GM12865 (cell line): ENCODE data around the gene CLUH.

Source experiments
- DNase-seq: peaks from one replicate; pipeline ENCODE4 v3.0.0; 2010; ENCODE audit warnings: low read depth
- H3K4me3 ChIP-seq: 2 replicates; pipeline ENCODE4 v1.5.1; 2011; ENCODE audit warnings: mild to moderate bottlenecking, low read depth, low read length, control low read depth
- TF ChIP-seq, protein P1 (sequence below): IDR thresholded peaks from 2 replicates; pipeline ENCODE4 v1.5.1; 2011; ENCODE audit warnings: low read length, control low read depth, low read depth, inconsistent platforms; ENCODE audit not compliant: insufficient read depth; ENCODE audit errors: missing control alignments

The CLUH gene

DNA sequence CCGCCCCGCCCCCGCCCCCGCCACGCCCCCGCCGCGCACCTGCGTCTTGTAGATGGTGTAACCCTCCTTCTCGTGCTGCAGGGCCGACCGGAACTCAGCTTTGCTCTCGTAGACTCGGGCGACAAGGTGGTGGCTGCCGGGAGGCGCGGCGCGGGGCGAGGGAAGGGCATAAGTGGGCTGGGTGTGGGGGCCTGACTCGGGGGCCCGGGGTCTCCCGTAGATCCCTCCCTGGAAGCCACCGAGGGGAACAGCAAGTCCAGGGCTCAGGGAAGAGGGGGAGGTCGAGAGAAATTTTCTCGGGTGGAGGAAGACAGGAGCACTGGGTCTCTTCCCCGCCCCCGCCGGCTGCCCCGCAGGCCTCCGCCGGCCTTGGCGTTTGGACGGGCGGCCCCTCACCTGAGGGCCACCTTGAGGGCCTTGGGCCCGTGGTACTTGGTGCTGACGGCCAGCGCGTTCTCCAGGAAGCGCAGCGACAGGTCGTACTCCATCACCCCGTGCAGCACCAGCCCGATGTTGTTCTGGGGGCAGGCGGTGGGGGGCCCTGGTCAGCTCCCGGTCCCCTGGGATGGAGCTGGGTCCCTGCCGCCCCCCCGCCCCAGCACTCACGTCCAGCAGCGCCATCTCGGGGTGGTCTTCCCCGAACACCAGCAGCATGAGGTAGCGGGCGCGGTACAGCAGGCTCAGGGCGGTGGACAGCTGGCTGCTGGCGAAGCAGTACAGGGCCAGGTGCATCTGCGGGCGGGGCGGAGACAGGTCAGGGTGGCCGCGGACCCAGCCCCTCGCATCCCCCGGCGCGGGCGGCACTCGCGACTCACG is 19.4 kb downstream of the CLUH start:
- TF ChIP-seq, protein P1, sequence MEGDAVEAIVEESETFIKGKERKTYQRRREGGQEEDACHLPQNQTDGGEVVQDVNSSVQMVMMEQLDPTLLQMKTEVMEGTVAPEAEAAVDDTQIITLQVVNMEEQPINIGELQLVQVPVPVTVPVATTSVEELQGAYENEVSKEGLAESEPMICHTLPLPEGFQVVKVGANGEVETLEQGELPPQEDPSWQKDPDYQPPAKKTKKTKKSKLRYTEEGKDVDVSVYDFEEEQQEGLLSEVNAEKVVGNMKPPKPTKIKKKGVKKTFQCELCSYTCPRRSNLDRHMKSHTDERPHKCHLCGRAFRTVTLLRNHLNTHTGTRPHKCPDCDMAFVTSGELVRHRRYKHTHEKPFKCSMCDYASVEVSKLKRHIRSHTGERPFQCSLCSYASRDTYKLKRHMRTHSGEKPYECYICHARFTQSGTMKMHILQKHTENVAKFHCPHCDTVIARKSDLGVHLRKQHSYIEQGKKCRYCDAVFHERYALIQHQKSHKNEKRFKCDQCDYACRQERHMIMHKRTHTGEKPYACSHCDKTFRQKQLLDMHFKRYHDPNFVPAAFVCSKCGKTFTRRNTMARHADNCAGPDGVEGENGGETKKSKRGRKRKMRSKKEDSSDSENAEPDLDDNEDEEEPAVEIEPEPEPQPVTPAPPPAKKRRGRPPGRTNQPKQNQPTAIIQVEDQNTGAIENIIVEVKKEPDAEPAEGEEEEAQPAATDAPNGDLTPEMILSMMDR = no peak
- no peak overlapping the region for H3K4me3 ChIP-seq
- DNase-seq = no peak

DNA sequence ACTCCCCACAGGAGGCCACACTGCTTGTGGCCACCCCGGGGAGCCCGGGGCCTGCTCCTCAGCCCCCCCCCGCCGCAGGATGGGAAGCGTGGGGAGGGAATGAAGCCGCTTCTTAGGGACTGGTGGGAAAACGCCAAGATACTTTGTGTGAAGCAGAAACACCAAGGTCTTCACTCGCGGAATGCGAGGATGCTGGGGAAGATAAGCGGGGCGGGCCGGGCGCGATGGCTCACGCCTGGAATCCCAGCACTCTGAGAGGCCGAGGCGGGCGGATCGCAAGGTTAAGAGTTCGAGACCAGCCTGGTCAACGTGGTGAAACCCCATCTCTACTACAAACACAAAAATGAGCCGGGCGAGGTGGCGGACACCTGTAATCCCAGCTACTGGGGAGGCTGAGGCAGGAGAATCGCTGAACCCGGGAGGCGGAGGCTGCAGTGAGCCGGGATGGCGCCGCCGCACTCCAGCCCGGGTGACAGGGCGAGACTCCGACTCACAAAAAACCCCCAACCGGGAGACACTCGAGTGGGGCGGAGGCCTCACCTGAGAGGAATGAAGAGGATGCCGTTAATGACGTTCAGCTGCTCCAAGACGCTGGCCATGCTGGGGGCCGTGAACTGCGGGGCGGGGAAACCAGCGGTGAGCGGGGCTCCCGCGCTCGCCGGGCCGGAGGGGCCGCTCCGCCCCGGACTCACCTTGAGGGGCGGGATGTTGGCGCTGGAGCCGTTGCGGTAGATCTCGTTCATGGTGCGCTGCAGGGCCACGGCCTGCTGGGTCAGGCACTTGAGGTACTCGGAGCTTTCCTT is 20.3 kb downstream of the CLUH start:
- no peak overlapping the region for H3K4me3 ChIP-seq
- no peak for DNase-seq
- TF ChIP-seq, protein P1 = no peak

DNA sequence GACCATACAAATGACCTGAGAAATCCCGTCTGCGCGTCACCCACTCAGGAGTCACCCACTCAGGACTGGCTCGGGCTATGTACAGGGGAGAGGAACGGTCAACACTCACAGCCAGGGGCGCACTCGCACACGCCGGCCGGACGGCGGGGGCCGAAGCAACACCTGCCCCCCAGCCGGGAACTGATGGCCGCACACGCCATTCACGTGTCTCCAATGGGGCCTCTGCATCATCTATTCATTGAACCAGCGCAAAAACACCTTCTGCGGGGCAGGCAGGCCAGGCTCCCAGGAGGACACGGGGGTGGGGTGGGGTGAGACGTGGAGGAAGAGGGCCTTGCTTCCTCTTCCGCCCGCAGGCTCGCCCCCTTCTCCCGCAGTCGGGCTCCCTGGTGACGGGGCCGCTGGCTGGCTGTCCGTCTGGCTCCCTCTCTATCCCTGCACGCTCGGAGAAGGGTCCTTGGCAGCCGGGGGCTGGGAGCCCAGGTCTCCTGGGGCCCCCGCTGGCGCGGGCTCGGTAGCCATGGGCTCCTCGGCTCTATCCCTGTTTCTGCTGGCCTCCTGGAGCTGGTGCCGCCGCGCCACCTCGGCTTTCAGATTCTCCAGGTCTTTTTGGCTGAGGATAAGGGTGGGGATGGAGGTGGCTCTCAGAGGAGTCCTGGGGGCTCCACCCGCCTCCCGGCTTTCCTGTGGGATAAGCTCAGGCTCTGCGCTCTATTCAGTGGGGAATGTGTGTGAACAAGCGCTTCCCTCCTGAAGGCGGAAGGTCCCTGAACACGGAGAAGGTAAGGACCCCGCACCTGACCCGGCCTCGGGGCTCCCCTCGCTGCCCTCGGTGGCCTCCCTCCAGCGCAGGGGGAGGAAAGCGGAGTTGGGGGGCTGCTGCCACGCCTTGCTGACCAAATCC is 21.1 kb downstream of the CLUH start:
- H3K4me3 ChIP-seq = no peak overlapping the region
- no peak for DNase-seq
- TF ChIP-seq, protein P1 = no peak

DNA sequence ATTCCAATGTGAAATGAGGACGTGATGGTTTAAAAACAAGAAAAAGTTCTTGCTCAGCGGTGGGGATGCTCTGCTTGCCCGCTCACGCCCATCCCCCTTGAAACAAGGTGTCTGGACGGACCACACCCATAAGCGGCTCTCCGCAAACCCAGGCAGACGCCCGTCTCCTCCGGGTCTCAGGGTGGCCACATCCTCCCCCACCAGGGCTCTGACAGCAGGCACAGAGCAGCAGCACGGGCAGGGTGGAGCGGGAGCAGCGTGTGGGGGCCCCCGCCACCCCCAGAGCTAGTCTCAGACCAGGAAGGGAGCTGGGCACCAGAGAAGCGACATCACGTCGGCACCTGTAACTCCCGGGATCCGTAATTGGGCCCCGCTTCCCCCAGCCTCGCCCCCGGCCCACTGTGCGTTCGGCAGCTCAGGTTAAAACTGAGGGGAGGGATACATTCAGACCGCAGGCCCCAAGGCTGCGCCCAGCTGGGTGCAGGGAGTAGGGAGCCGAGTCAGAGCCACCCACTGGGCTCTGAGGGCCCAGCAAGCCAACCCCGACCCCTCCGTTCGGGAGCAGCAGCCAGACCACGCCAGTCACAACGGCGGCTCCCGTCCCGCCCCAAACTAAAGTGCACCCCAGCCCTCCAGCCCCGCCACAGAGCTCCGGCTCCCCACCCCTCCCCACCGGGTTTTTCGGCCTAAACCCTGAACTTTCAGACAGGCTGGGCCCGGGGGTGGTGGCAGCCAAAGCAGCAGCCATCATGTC is 22.0 kb downstream of the CLUH start:
- no peak for DNase-seq
- TF ChIP-seq, protein P1 = no peak
- H3K4me3 ChIP-seq = no peak overlapping the region

DNA sequence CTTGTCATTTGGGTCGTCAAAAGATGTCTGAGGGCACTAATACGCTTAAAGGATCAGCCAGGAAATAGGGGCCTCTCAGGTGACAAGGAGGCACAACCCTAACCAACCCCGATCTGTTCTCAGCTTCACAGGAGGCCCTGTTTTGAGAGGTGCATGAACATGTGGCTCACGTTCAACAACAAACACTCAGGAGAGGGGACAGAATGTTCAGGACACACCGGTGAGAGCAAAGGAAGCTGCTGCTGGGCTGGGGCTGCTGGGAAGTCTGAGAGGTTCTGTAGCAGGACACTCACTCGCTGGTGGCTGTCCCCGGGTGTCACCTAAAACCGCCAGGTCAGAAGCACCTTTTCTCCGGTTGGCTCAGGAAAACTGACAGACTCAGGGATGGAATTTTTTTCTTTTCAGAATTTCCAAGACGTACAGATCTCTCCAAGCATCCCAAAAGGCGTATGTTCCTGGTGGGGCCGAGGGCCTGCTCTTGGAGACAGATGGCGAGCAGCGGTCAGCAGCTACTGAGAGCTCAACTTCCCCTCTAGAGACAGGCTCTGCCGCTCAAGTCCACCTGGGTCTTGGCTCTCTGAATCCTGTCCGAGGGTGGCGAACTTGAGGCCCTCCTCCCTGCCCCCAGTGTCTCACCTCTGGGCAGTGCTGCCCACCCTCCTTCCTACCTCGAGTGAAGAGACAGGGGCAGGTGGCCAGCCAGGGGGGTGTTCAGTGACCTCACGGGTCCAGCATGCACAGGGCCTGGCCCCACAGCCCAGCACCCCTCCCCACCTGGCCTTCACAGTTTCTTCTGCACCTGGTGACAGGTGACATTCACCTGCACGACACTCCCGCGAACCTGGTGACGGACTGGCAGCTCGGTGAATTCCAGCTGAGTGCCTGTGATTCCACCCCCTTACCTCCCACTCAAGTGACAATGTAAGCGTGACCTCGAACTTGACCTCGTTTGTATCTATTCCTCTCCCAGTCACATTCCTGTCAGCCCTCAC is 22.9 kb downstream of the CLUH start:
- H3K4me3 ChIP-seq = no peak overlapping the region
- DNase-seq = no peak
- TF ChIP-seq, protein P1 = no peak
